ENCODE results near the gene HS6ST3. TPM values are rescaled to one million over a fixed set of nuclear protein-coding genes. Genes with fewer than 3 reads are reported as not detected.
"Not testable (repeated sequence)": the region's sequence is repeated elsewhere in the genome, so short reads cannot be mapped to it uniquely, and the experiment has no call there.

Gene HS6ST3
- total RNA-seq: not detected in 2 replicates

DNA sequence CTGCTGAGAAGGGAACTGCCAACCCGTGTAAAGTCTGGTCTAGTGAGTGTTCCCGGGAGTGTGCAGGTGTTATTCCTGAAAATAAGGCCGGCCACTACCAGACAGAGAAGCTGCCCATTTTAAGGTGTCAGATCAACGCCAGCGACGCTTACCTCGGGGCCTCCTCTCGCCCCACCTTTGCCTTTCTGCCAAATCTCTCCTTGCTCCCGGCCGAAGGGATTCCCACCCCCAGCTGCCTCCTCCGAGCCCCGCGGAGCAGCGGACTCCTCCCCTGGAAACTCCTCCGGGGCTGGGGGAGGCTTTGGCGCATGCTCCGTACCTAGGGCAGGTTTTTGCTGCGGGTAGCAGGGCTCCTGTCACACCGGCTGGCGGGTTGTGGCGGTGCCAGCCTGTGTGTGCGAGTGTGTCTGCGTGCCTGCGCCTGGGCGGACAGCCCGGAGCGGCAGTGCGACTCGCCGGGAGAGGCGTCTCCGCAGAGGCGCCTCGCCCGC lies at the start of gene HS6ST3:
Gene HS6ST3 (plus strand): TSS at position 359 of the 491 bp plus-strand sequence.
- TF ChIP-seq, protein P1, sequence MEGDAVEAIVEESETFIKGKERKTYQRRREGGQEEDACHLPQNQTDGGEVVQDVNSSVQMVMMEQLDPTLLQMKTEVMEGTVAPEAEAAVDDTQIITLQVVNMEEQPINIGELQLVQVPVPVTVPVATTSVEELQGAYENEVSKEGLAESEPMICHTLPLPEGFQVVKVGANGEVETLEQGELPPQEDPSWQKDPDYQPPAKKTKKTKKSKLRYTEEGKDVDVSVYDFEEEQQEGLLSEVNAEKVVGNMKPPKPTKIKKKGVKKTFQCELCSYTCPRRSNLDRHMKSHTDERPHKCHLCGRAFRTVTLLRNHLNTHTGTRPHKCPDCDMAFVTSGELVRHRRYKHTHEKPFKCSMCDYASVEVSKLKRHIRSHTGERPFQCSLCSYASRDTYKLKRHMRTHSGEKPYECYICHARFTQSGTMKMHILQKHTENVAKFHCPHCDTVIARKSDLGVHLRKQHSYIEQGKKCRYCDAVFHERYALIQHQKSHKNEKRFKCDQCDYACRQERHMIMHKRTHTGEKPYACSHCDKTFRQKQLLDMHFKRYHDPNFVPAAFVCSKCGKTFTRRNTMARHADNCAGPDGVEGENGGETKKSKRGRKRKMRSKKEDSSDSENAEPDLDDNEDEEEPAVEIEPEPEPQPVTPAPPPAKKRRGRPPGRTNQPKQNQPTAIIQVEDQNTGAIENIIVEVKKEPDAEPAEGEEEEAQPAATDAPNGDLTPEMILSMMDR (IDR thresholded peaks at IDR 0.05; ENCODE audit: insufficient read depth, low read depth, low read length): no peak
- peak within 1 kb of the TSS; percentile 55 for H3K4me3 ChIP-seq (ENCODE audit: low read depth, low read length)
- no peak for DNase-seq (ENCODE audit: low read depth)

GRCh38 chr13:96041326-96042110 lies 48.4 kb upstream of the HS6ST3 start:
- H3K4me3 ChIP-seq (ENCODE audit: low read depth, low read length): no peak overlapping the region
- TF ChIP-seq, protein P1 (IDR thresholded peaks at IDR 0.05; ENCODE audit: insufficient read depth, low read depth, low read length): no peak
- no peak for DNase-seq (ENCODE audit: low read depth)

GRCh38 chr13:96044238-96044637 lies 45.7 kb upstream of the HS6ST3 start:
- DNase-seq (ENCODE audit: low read depth): no peak
- H3K4me3 ChIP-seq (ENCODE audit: low read depth, low read length): no peak overlapping the region
- TF ChIP-seq, protein P1 (IDR thresholded peaks at IDR 0.05; ENCODE audit: insufficient read depth, low read depth, low read length): no peak

DNA sequence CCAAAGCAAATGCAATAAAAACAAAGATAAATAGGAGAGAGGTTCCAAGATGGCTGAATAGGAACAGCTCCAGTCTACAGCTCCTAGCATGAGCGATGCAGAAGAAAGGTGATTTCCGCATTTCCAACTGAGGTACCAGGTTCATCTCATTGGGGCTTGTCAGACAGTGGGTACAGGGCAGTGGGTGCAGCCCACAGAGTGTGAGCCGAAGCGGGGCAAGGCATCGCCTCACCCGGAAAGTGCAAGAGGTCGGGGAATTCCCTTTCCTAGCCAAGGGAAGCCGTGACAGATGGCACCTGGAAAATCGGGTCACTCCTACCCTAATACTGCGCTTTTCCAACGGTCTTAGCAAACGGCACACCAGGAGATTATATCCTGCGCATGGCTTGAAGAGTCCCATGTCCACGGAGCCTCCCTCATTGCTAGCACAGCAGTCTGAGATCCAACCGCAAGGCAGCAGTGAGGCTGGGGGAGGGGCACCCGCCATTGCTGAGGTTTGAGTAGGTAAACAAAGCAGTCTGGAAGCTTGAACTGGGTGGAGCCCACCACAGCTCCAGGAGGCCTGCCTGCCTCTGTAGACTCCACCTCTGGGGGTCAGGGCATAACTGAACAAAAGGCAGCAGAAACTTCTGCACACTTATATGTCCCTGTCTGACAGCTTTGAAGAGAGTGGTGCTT lies 43.3 kb upstream of the HS6ST3 start:
- not testable (repeated sequence) for H3K4me3 ChIP-seq (ENCODE audit: low read depth, low read length)

GRCh38 chr13:96050955-96051354 lies 39.0 kb upstream of the HS6ST3 start:
- H3K4me3 ChIP-seq (ENCODE audit: low read depth, low read length); DNase-seq (ENCODE audit: low read depth): not testable (repeated sequence)

More for the DNA sequence above, 43.3 kb upstream of the HS6ST3 start:
- DNase-seq (ENCODE audit: low read depth): not testable (repeated sequence)

- DNase-seq (ENCODE audit: low read depth): not testable (repeated sequence)
Observed at GRCh38 chr13:96051491-96051890, 38.4 kb upstream of the HS6ST3 start.

DNA sequence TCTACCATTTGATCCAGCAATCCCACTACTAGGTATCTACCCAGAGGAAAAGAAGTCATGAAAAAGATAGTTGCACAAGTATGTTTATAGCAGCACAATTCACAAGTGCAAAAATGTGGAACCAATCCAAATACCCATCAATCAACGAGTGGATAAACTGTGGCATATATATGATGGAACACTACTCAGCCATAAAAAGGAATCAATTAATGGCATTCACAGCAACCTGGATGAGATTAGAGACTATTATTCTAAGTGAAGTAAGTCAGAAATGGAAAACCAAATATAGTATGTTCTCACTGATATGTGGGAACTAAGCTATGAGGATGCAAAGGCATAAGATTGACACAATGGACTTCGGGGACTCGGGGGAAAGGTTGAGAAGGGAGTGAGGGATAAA lies 38.0 kb upstream of the HS6ST3 start:
- DNase-seq (ENCODE audit: low read depth); H3K4me3 ChIP-seq (ENCODE audit: low read depth, low read length): not testable (repeated sequence)

More at GRCh38 chr13:96051491-96051890, 38.4 kb upstream of the HS6ST3 start:
- not testable (repeated sequence) for H3K4me3 ChIP-seq (ENCODE audit: low read depth, low read length)

DNA sequence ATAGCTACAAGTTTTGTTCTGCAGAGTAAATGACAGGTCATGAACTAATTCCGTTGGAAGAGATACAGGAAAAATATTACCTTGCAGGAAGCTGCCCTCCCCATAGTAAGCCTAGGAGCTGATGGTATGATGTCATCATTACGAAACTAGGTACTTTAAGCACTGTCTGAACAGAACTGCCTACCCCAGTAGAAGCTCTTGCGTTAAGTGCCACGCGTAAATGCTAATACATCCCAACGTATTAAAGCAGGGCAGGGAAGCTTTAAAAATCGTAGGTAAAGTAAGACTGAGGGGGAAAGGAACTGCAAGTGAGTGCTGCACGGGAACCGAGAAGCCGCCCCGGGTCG lies 37.3 kb upstream of the HS6ST3 start:
- TF ChIP-seq, protein P1 (IDR thresholded peaks at IDR 0.05; ENCODE audit: insufficient read depth, low read depth, low read length): no peak
- DNase-seq (ENCODE audit: low read depth): peak; percentile 80
- H3K4me3 ChIP-seq (ENCODE audit: low read depth, low read length): peak overlapping the region; percentile 87
